GM12878 (cell line): ENCODE measurements around the gene MTFR1L. TPM values are rescaled to one million over a fixed set of nuclear protein-coding genes. Genes with fewer than 3 reads are reported as not detected.

Experiments used
- ASH2L ChIP-seq: fragments of 300-600, 200-600 bp; sonication (generic); IDR thresholded peaks from 2 replicates; pipeline ENCODE4 v1.6.1; 2017; ENCODE audit warnings: low read depth, mild to moderate bottlenecking, borderline replicate concordance
- E2F8 ChIP-seq: fragments of 450-650 bp; IDR thresholded peaks from 2 replicates; pipeline ENCODE4 v1.6.1; 2018; ENCODE audit warnings: mild to moderate bottlenecking, low read depth, moderate library complexity; ENCODE audit not compliant: partially characterized antibody
- IKZF1 ChIP-seq: fragments of 450-650 bp; conservative IDR thresholded peaks from 2 replicates; pipeline ENCODE4 v1.6.1; 2017; ENCODE audit warnings: antibody characterized with exemption, mild to moderate bottlenecking
- IRF5 ChIP-seq: fragments of 450-650 bp; IDR thresholded peaks from 2 replicates; pipeline ENCODE4 v1.6.1; 2017; ENCODE audit warnings: borderline replicate concordance
- USF2 ChIP-seq: IDR thresholded peaks from 2 replicates; pipeline ENCODE4 v1.6.1; 2011; ENCODE audit warnings: low read depth, low read length, improper control_type of control experiment, borderline replicate concordance
- ZSCAN29 ChIP-seq: fragments of 450-650 bp; IDR thresholded peaks from 2 replicates; pipeline ENCODE4 v1.6.1; 2017; ENCODE audit warnings: mild to moderate bottlenecking, moderate library complexity
- ZZZ3 ChIP-seq: IDR thresholded peaks from 2 replicates; pipeline ENCODE4 v1.6.1; 2011; ENCODE audit warnings: low read depth; ENCODE audit not compliant: control insufficient read depth, insufficient read length
- polyA plus RNA-seq, 11 experiments: library from polyadenylated mRNA; depleted of rRNA in 4 of 11; unstranded in 6 of 11; stranded (reverse) in 5 of 11; fragments of >200 nt; fragmentation: Nextera tagmentation in 4 of 11; fragmentation: Illumina TruSeq in 1 of 11; extraction: Ambion mirVana in 4 of 11; extraction: Trizol in 1 of 11; gene quantifications; 1 replicate in 1 of 11; 2 replicates in 10 of 11; pipeline versions ENCODE4 v1.2.1 to v1.2.3, GENCODE V29; 2011 to 2016; ENCODE audit warnings: inconsistent platforms in 2 of 11, missing spikeins in 2 of 11, low read depth in 1 of 11
- total RNA-seq, 4 experiments: library from RNA; depleted of rRNA in 3 of 4; stranded (reverse); fragments of >200 nt in 3 of 4; fragmentation: Illumina TruSeq in 1 of 4; extraction: Trizol in 1 of 4; gene quantifications; 2 replicates each; pipeline versions ENCODE4 v1.2.1 to v1.2.3, GENCODE V29; 2013 to 2021

MTFR1L gene
- total and polyA plus RNA-seq, 10 of the 15 experiments (the other 5 are each of a cell fraction or from before 2014, with no cell fraction given) = 16.9 to 44.2 (median 30.3) TPM

GRCh38 chr1:25866288-25866687 lies 46.5 kb downstream of the MTFR1L start (continued):
- no peak for TF ChIP-seq E2F8
- TF ChIP-seq IKZF1 = no peak
- no peak for TF ChIP-seq IRF5
- no peak for TF ChIP-seq ZSCAN29
- no peak for TF ChIP-seq ZZZ3
- no peak for TF ChIP-seq ASH2L
- TF ChIP-seq USF2 = no peak
